G401 (cell line): Measurements from ENCODE around the gene DCP1A. TPM values are rescaled to one million over a fixed set of nuclear protein-coding genes. Genes with fewer than 3 reads are reported as not detected.
A peak's percentile ranks its signal among the peaks of the same experiment; 100 is the strongest.
"Not testable (repeated sequence)": the region's sequence is repeated elsewhere in the genome, so short reads cannot be mapped to it uniquely, and the experiment has no call there.

Experiments used
- DNase-seq: peaks from one replicate; pipeline ENCODE4 v3.0.0-alpha.2; 2015; ENCODE audit warnings: low spot score
- in situ Hi-C: cut with HindIII; loops from 2 replicates; pipeline ENCODE4 v1.10.0; 2016; ENCODE audit warnings: low sequenced_read_pairs, mixed read lengths
- total RNA-seq: library from RNA; depleted of rRNA; stranded (reverse); fragments of >200 nt; shearing (Covaris generic); gene quantifications from 2 replicates; pipeline ENCODE4 v1.2.3, GENCODE V29; 2014

DCP1A gene
- total RNA-seq, 1 experiment from 2014 or later, result 29.8 TPM

DNA sequence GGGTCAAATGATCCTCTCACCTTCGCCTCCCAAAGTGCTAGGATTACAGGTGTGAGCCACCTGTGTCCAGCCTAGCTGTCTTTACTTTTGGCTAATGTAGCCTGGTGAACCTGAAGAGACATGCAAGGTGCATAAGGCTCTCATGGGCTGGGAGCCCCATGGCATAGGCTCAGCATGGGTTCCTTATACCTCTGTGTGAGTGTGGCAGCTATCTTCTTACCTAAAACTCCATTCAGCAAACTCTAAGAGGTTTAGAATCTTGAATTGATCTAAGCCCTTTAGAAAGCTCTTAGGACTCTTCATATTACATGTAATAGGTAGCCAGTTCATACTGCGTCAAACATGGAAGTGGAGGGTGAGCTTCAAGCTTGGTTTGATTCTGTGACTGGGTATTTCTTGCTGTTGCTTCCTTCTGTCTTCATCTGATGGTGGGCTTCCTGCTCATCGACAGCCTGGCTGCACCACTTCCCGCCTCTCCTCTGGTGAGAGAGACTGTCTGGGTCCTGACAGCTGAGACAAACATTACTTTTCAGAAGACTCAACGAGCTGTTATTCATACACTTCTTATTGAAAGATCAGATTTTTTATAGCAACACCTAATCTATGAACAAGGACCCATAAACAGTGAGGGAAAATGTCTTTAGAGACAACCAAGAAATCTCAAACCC, 72.3 kb downstream of the DCP1A start:
- in situ Hi-C loops, result no loop called here
- DNase-seq, result no peak

DNA sequence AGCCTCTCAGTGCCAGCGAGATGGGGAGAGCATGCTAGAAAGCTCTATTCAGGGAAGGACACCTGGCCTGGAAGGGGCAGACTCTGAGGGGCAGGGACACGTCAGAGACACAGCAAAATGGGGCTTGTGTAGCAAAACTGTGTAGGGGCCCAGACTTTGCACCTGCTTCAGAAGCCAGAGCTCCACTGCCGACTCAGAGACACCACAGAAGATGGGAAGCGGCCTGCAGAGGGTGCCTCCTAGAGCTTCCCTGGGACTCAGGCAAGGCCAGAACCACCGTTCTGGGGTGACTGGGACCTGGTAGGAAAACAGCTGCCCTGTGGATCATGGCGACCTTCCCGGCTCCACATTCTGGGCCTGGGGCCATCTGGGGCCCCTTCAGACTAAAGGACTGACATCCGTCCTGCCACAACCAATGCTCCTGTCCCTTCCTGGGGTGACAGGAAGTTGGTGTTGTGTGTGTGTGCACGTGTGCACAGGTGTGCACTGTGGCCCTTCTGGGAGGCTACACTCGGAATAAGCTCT, 74.1 kb downstream of the DCP1A start:
- no peak for DNase-seq
- in situ Hi-C loops, result no loop called here

DNA sequence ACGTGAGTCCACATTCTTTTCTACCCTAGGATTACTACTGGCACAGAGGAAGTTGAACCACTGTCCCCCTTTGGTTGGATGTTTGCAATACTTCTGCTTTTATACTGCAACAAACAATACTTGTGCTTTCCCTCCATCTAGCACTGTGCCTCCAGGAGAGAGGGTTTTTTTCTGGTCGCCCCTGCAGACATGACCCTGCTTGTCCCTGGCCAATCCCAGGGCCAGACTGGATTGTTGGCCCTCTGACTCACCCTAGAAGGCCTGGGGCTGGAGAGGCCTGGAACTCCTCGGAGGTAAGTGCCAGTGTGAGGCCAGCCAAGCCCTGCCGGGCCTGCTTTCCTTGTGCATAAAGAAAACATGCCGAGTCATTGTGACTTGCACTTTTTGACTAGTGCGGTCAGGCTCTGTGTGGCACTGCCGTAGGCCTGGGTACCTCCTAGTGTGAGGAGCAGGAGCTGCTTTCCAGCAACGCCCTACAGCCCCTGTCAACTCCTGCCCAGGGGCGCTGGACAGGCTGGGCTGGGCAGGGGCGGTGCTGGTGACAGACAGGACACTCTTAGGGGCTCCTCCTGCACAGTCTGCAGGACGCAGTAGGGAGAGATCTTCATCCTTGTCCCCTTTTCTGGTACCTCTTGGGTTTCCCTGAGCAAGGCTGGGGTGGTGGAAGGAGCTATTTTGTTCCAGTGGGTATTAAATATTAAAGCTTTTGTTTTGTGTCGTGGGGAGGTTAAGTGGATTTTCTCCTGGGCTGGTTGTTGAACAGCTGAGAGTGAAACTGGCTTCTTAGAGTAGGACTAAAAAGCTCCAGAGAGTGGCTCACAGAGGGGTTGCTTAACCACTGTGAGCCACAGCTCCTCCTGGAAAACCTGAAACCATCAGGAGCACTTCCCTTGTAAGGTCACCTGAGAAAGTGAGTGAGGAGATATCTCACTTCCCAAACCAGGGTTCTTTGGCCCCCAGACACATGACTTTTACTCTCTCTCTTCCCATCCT, 77.2 kb downstream of the DCP1A start:
- in situ Hi-C loops, result no loop called here

DNA sequence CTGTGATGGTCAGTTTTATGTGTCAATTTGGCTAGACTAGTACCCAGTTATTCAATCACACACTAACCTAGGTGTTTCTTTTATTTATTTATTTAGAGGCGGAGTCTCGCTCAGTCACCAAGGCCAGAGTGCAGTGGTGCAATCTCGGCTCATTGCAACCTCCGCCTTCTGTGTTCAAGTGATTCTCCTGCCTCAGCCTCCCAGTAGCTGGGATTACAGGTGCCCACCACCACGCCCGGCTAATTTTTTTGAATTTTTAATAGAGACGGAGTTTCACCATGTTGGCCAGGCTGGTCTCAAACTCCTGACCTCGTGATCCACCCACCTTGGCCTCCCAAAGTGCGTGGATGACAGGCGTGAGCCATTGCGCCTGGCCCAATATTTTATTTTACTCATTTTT, 78.2 kb downstream of the DCP1A start:
- DNase-seq, in situ Hi-C loops: not testable (repeated sequence)

More for the DNA sequence above, 77.2 kb downstream of the DCP1A start:
- peak; percentile 65 for DNase-seq

DNA sequence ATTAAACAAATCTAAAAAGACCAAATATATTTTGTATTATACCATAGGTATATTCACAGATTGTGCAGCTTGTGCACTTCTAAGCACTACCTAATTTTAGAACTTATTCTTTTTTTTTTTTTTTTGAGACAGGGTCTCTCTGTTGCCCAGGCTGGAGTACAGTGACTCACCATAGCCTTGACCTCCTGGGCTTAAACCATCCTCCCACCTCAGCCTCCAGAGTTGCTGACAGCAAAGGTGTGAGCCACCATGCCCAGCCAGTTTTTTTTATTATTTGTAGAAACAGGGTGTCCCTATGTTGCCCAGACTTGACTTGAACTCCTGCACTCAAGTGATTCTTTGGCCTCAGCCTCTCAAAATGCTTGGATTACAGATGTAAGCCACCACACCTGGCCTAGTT, 79.6 kb downstream of the DCP1A start:
- no peak for DNase-seq
- in situ Hi-C loops, result no loop called here

DNA sequence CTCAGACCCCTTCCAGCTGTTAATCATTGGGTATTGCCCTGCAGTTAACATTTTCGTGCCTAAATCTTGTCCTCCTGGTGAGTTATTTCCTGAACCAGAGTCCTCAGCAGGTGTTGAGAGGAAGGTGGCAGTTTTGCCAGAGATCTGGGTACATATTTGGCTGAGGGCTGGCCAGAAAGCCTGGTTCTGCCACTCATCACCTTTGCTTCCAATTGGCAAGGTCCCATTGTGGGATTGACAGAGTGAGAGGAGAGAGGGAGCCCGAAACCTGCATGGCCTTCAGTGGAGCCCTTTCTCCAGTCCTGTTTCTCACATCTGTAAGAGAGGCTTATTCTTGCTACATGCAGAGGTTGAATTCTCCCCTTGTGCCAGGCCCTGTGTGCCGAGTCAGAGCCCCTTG, 82.6 kb downstream of the DCP1A start:
- peak; percentile 88 for DNase-seq
- in situ Hi-C loops, result no loop called here

DNA sequence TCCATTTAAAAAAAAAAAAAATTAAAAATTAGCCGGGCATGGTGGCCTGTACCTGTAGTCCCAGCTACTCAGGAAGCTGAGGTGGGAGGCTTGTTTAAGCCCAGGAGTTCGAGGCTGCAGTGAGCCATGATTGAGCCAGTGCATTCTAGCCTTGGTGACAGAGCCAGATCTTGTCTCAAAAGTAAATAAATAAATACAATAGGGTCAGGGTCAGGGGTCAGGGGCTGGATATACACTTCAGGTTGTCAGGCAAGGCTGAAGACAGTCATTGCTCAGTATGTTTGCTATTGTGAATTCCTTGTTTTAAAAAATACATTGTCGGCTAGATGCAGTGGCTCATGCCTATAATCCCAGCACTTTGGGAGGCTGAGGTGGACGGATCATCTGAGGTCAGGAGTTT, 83.4 kb downstream of the DCP1A start:
- in situ Hi-C loops, result no loop called here
- DNase-seq, result no peak

DNA sequence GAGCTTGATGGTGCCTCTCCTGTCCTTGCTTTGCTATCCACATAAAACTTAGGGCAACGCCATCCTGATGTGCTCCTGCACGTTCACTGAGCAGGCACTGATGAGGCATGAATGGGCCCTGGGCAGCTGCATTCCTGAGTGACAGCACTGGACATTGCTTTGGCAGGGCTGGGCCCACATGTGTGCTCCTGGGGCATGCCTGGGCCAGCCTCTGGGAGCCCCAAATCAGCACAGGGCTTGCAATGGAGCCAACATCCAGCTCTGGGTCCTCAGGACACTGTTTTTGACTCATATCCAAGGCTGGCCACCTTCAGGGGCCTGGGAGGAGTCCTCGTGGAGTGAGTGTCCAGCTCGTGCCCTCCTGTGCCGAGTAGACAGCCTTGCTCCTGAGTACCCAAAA, 85.6 kb downstream of the DCP1A start:
- DNase-seq, result no peak
- in situ Hi-C loops, result no loop called here

DNA sequence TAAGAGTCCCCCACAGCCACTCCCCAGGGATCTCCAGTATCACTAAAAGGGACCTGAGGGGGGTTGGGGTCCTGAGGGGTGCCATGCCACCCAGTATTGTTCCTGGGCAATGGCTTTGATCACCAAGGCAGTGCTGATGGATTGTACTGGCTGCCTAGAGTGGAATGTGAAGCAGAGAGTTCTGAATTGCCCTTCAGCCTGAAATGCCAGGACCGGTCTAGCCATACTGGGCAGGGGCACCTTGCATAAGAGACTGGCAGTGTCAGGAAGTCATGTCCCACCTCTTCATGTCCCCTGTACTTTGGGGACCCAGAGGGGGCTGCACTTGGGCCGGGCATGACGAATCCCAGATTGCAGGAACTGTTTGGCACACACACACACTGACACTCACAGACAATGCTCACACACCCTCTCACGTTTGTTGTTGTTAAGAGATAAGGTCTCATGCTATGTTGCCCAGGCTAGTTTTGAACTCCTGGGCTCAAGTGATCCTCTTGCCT, 87.0 kb downstream of the DCP1A start:
- DNase-seq, result no peak
- in situ Hi-C loops, result no loop called here

DNA sequence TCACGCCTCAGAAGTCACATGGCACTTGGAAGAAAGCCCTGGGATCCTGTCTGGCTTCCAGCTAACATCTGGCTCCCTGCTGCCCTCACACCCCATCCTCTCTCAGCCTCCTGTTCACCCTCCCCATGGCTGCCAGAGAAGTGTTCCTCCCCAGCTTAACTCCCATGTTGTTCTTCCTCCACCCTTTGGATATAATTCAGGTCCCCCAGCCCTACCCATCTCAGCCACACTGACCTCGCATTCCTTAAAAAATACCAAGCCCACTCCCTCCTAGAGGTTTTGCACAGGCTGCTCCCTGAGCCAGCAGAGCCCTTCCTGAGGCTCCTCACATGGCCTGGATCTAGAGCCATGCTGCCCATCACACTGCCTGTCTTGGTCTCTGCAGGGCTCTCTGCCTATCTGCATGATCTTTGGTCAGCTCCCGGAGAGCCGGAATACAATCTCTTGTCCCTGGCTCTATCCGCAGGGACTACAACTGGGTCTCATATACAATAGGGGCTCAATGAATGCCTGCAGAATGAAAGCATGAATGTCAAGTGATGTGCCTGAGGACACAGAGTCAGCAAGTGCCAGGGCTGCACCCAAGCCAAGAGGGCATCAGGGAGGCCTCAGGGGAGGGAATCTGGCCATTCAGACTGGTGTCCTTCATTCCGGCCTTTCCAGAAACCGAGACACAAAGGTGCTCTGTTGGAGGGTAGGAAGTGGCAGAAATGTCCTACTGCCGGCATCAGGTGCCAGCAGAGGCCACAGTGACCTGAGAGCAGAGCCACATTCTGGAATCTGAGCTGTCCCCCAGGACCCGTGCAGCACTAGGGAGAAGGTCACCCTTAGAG, 87.7 kb downstream of the DCP1A start:
- no peak for DNase-seq

DNA sequence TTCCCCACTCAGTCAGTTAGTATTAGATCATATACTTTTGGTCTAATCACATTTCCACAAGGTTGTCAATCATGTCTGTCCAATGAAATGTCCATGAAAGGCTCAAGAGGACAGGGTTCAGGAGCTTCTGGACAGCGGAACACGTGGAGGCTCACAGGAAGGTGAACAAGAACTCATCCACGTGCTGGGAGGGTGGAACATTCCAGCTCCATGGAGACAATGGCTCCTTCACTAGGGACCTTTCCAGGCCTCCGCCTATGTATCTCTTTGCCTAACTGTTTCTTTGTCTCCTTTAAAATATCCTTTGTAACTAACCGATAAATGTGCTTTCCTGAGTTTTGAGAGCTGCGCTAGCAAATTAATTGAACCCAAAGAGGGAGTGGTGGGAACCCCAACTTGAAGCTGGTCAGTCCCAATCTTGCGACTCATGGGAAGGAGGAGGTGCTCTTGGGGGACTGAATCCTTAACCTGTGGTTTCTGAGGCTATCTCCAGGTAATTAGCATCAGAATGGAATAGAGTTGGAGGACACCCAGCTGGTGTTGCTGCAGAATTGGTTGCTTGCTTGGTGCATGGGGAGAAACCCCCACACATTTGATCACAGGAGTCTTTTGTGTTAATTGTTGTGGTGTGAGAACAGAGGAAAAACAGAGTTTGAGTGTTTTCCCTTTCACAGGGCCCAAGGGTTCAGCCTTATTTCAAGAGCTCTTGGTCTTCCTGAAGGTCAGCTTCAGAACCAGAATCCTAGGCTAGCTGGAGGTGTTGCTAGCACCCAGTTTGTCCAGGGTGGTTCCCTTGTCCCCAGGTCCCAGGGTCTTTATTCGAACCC, 88.5 kb downstream of the DCP1A start:
- DNase-seq, result no peak

More for the DNA sequence above, 87.7 kb downstream of the DCP1A start:
- in situ Hi-C loops, result no loop called here

DNA sequence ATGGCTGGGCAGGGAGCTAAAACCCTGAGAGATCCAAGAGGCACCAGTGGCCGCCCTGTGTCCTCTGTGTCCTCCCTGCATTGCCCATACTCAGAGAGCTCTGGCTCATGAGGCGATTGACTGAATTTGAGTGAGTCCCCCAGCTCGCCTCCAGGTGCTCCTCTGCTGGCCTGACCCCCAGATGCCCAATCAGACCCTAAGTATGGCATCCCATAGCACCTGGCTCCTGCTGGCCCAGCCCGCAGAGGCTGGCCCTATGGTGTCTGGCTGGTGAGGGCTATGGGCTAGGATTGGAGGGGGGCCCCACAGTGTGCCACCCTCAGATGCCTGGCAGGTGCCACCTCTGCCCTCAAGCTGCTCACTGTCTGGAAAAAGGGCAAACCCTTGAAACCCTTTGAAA, 89.9 kb downstream of the DCP1A start:
- DNase-seq, result no peak
- in situ Hi-C loops, result no loop called here

More for the DNA sequence above, 88.5 kb downstream of the DCP1A start:
- in situ Hi-C loops, result no loop called here

DNA sequence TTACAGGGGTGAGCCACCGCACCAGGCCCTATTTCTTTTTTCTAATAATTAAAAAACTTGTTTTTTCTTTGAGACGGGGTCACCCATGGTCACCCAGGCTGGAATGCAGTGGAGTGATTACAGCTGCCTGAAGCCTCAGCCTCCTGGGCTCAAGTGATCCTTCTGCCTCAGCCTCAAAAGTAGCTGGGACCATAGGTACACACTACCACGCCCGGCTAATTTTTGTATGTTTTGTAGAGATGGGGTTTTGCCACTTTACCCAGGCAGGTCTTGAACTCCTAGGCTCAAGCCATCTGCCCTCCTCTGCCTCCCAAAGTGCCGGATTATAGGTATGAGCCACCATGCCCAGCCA, 90.7 kb downstream of the DCP1A start:
- DNase-seq, result no peak
- in situ Hi-C loops, result no loop called here

DNA sequence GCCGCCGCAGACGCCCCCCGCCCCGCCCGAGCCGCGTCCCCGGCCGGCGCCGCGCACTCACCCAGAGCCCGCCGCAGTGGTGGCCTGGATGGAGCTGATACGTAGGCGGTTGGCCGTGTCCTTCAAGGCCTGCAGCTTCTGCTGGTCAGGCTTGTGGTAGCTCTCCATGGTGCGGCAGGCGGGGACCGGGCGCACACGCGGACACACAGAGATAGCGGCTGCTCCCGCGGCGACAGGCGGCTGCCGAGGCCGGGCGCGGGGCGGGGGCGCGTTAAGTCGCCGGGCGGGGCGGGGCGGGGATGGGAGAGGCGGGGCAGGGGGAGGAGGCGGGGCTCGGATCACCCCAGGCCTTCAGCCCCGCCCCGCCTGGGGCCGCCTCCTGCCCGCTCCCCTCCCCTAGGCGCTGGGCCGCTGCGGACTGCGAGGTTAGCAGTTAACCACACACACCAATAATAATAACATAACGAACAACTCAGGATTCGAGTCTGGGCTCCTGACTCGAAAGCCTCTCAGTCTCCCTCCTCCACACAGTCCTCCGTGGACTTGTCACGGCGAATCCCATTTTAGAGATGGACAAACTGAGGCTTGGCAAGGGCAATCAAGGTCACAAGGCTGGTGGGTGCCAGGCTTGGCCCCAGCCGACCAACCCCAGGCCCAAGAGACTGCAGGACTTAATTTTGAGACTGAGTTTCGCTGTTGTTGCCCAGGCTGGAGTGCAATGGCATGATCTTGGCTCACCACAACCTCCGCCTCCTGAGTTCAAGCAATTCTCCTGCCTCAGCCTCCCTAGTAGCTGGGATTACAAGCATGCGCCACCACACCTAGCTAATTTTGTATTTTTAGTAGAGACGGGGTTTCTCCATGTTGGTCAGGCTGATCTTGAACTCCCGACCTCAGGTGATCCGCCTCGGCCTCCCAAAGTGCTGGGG, 91.3 kb downstream of the DCP1A start, which contains the start of gene TKT:
Gene TKT (minus strand): TSS at position 248 of the 929 bp plus-strand sequence. CDS start 80 bp downstream, at position 168.
- DNase-seq, result peak; percentile 86
- in situ Hi-C loops, result no loop called here

DNA sequence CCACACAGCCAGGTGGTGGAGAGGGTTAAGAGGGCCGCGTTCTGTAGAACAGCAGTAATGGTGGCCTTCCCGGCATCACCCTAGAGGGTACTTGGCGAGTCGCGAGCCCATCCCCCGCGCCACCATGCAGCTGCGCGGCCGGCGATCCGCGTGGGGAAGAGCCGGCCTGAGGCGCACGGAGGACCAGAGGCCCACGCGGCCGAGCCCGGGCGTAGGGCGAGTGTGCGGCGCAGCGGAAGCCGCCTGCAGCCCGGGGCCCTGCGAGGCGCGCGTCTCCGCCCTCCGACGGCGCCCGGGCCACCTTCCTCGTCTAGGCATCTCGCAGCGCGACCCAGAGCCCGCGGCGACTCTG, 91.9 kb downstream of the DCP1A start:
- DNase-seq, result peak; percentile 33
- in situ Hi-C loops, result no loop called here

DNA sequence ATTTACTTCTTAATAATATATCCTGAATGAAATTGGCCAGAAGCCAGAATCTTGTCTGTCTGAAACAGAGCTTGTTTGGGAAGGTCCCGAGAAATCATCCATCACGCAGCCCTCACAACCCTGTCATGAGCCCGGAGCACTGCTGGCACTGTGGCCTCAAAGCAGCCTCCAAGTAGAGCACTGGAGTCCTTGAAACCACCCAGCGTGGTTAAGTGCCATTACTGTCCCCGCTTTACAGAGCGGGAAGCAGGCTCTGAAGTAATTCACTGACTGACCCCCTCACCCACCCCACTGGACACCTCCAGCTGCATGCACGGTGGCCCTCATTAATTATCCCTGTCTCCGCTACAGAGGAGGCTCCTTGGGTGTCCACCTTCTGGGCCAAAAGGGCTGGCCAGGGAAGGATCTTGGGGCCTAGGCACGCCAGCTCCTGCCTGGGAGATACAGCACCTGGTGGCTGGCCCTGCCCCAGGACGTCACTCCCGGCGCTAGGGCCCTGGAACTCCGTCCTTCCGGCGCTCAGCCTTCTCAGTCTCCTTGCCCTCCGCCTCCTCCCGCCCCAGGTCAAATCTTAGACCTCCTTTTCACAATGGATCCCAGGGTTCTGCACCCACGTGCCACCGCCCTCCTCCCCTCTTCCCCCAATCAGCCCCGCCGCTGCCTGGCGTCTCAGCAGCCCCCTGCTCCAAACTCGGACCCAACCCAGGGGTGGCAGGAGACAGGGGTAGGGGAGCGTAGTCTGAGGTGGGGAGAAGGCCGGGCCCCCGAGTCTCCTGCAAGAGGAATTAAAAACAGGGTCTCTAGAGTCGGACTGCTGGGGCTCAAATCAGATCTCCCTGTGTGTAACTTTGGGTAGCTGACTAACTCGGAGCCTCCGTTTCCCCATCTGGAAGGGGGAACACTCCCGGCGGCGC, 92.6 kb downstream of the DCP1A start:
- in situ Hi-C loops, result no loop called here
- peak; percentile 86 for DNase-seq
